HEK293 (cell line): ENCODE measurements around the gene DNAJB14.

Experiments used
- CTCF ChIA-PET: fragments of 350-600 bp; formaldehyde crosslinking; extraction: SDS; loops from one replicate; lab custom pipeline; 2021; ENCODE audit warnings: antibody characterized with exemption; lab: Yijun Ruan, JAX
- POLR2A ChIA-PET: fragments of 300-600 bp; formaldehyde crosslinking; extraction: SDS; loops from one replicate; lab custom pipeline; 2020; ENCODE audit warnings: antibody characterized with exemption, inconsistent platforms; lab: Yijun Ruan, JAX
- H3K27ac ChIP-seq: fragments of 200-500 bp; sonication (Bioruptor generic); 2 replicates; pipeline ENCODE4 v1.5.1; 2014; ENCODE audit warnings: low read depth, low read length, control low read depth, inconsistent platforms; ENCODE audit errors: extremely low read depth
- H3K36me3 ChIP-seq, 2 experiments: fragments of 200-500 bp in 1 of 2; sonication (Bioruptor generic) in 1 of 2; 1 replicate in 1 of 2; 2 replicates in 1 of 2; pipeline ENCODE4 v1.5.1; 2014 to 2017; ENCODE audit warnings: inconsistent platforms in 2 of 2, low read length in 2 of 2; ENCODE audit not compliant: control insufficient read depth in 2 of 2, insufficient read depth in 1 of 2
- H3K4me1 ChIP-seq: fragments of 200-500 bp; sonication (Bioruptor generic); 2 replicates; pipeline ENCODE4 v1.5.1; 2014; ENCODE audit warnings: mild to moderate bottlenecking, low read length, inconsistent platforms; ENCODE audit not compliant: control insufficient read depth, insufficient read depth
- H3K4me3 ChIP-seq: 2 replicates; pipeline ENCODE4 v1.5.1; 2011; ENCODE audit warnings: low read depth, mild to moderate bottlenecking, control low read depth, low read length, moderate library complexity
- H3K9me3 ChIP-seq: fragments of 200-500 bp; sonication (Bioruptor generic); 2 replicates; pipeline ENCODE4 v1.5.1; 2014; ENCODE audit warnings: low read depth, low read length, inconsistent platforms; ENCODE audit not compliant: control insufficient read depth, insufficient read depth
- ELK4 ChIP-seq: IDR thresholded peaks from 2 replicates; pipeline ENCODE4 v1.6.1; 2011; ENCODE audit warnings: mild to moderate bottlenecking, low read depth, low read length, borderline replicate concordance
- GFI1B ChIP-seq: fragments of 450-650 bp; formaldehyde crosslinking; IDR thresholded peaks from 2 replicates; pipeline ENCODE4 v1.5.1; 2016; ENCODE audit warnings: missing biosample characterization, missing genetic modification characterization
- KLF1 ChIP-seq: fragments of 450-650 bp; formaldehyde crosslinking; IDR thresholded peaks from 2 replicates; pipeline ENCODE4 v1.5.1; 2016; ENCODE audit warnings: missing biosample characterization, missing genetic modification characterization
- KLF7 ChIP-seq: fragments of 450-650 bp; formaldehyde crosslinking; IDR thresholded peaks from 2 replicates; pipeline ENCODE4 v1.5.1; 2016; ENCODE audit warnings: missing biosample characterization, missing genetic modification characterization, borderline replicate concordance
- MEIS1 ChIP-seq: sonication (generic); formaldehyde crosslinking; IDR thresholded peaks from 2 replicates; pipeline ENCODE4 v1.8.1; 2022; ENCODE audit warnings: missing genetic modification reagents, mild to moderate bottlenecking, borderline replicate concordance
- MZF1 ChIP-seq: fragments of 450-650 bp; formaldehyde crosslinking; IDR thresholded peaks from 2 replicates; pipeline ENCODE4 v1.5.1; 2017; ENCODE audit warnings: missing biosample characterization, missing genetic modification characterization, borderline replicate concordance
- ZNF449 ChIP-seq: fragments of 450-650 bp; formaldehyde crosslinking; IDR thresholded peaks from 2 replicates; pipeline ENCODE4 v1.5.1; 2017; ENCODE audit warnings: missing biosample characterization, mild to moderate bottlenecking, missing genetic modification characterization, moderate library complexity
- ZNF48 ChIP-seq: fragments of 450-650 bp; formaldehyde crosslinking; IDR thresholded peaks from 2 replicates; pipeline ENCODE4 v1.5.1; 2016; ENCODE audit warnings: missing biosample characterization, missing genetic modification characterization
- ZNF514 ChIP-seq: fragments of 450-650 bp; formaldehyde crosslinking; IDR thresholded peaks from 2 replicates; pipeline ENCODE4 v1.5.1; 2016; ENCODE audit warnings: missing biosample characterization, missing genetic modification characterization
- ZNF596 ChIP-seq: fragments of 450-650 bp; IDR thresholded peaks from 2 replicates; pipeline ENCODE4 v1.5.0; 2018; ENCODE audit warnings: missing biosample characterization, mild to moderate bottlenecking, missing genetic modification characterization, moderate library complexity
- ZNF626 ChIP-seq: fragments of 450-650 bp; sonication (Bioruptor Pico); formaldehyde crosslinking; IDR thresholded peaks from 2 replicates; pipeline ENCODE4 v1.5.1; 2018; ENCODE audit warnings: missing biosample characterization, missing genetic modification characterization, inconsistent platforms
- ZNF660 ChIP-seq: fragments of 450-650 bp; IDR thresholded peaks from 2 replicates; pipeline ENCODE4 v1.5.1; 2018; ENCODE audit warnings: missing biosample characterization, mild to moderate bottlenecking, missing genetic modification characterization
- ZNF701 ChIP-seq: fragments of 450-650 bp; formaldehyde crosslinking; IDR thresholded peaks from 2 replicates; pipeline ENCODE4 v1.5.1; 2016; ENCODE audit warnings: missing biosample characterization, missing genetic modification characterization
- ZNF76 ChIP-seq: fragments of 450-650 bp; formaldehyde crosslinking; IDR thresholded peaks from 2 replicates; pipeline ENCODE4; 2016; ENCODE audit warnings: low read depth, missing biosample characterization, missing genetic modification characterization, borderline replicate concordance
- ZNF837 ChIP-seq: fragments of 450-650 bp; formaldehyde crosslinking; IDR thresholded peaks from 2 replicates; pipeline ENCODE4 v1.5.1; 2016; ENCODE audit warnings: missing biosample characterization, missing genetic modification characterization
- TF ChIP-seq, protein P1 (sequence below): fragments of 450-650 bp; formaldehyde crosslinking; IDR thresholded peaks from 2 replicates; pipeline ENCODE4 v1.5.1; 2016; ENCODE audit warnings: missing biosample characterization, missing genetic modification characterization
- TF ChIP-seq, protein P2 (sequence below): fragments of 450-650 bp; formaldehyde crosslinking; IDR thresholded peaks from 2 replicates; pipeline ENCODE4; 2016; ENCODE audit warnings: missing biosample characterization, missing genetic modification characterization
- TF ChIP-seq, protein P3 (sequence below): fragments of 450-650 bp; formaldehyde crosslinking; IDR thresholded peaks from 2 replicates; pipeline ENCODE4 v1.5.1; 2016; ENCODE audit warnings: missing biosample characterization, missing genetic modification characterization

DNAJB14 gene

DNA sequence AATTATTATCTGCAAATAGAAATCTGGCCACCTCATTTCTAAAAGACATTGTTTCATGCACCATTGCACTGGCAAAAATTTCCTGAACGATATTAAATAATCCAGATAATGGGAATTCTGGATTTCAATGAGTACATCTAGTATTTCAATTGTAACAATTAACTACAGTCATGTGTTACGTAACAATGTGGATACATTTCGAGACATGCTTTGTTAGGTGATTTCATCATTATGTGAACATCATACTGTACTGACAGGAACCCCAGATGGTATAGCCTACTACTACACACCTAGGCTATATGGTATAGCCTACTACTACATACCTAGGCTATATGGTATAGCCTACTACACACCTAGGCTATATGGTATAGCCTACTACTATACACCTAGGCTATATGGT lies 67.0 kb downstream of the DNAJB14 start (continued):
- TF ChIP-seq, protein P1, sequence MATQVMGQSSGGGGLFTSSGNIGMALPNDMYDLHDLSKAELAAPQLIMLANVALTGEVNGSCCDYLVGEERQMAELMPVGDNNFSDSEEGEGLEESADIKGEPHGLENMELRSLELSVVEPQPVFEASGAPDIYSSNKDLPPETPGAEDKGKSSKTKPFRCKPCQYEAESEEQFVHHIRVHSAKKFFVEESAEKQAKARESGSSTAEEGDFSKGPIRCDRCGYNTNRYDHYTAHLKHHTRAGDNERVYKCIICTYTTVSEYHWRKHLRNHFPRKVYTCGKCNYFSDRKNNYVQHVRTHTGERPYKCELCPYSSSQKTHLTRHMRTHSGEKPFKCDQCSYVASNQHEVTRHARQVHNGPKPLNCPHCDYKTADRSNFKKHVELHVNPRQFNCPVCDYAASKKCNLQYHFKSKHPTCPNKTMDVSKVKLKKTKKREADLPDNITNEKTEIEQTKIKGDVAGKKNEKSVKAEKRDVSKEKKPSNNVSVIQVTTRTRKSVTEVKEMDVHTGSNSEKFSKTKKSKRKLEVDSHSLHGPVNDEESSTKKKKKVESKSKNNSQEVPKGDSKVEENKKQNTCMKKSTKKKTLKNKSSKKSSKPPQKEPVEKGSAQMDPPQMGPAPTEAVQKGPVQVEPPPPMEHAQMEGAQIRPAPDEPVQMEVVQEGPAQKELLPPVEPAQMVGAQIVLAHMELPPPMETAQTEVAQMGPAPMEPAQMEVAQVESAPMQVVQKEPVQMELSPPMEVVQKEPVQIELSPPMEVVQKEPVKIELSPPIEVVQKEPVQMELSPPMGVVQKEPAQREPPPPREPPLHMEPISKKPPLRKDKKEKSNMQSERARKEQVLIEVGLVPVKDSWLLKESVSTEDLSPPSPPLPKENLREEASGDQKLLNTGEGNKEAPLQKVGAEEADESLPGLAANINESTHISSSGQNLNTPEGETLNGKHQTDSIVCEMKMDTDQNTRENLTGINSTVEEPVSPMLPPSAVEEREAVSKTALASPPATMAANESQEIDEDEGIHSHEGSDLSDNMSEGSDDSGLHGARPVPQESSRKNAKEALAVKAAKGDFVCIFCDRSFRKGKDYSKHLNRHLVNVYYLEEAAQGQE (tag by site-specific recombination), result no peak

GRCh38 chr4:99878604-99879003 lies 67.8 kb downstream of the DNAJB14 start:
- no peaks in the 10 kb centered on the region for H3K9me3 ChIP-seq
- H3K4me1 ChIP-seq, result no peaks in the 10 kb centered on the region
- H3K27ac ChIP-seq, result no peak overlapping the region
- TF ChIP-seq ZNF837 (tag by site-specific recombination) (no peak), ZNF701 (no peak), ZNF514 (no peak), ELK4 (no peak), ZNF76 (tag by site-specific recombination) (no peak), MEIS1 (CRISPR knock-in tag) (no peak), ZNF626 (tag by site-specific recombination) (no peak), MZF1 (tag by site-specific recombination) (no peak), KLF1 (no peak), ZNF48 (no peak), GFI1B (tag by site-specific recombination) (no peak), ZNF449 (tag by site-specific recombination) (no peak), ZNF596 (tag by site-specific recombination) (no peak), KLF7 (tag by site-specific recombination) (no peak), ZNF660 (no peak)
- TF ChIP-seq, protein P2, sequence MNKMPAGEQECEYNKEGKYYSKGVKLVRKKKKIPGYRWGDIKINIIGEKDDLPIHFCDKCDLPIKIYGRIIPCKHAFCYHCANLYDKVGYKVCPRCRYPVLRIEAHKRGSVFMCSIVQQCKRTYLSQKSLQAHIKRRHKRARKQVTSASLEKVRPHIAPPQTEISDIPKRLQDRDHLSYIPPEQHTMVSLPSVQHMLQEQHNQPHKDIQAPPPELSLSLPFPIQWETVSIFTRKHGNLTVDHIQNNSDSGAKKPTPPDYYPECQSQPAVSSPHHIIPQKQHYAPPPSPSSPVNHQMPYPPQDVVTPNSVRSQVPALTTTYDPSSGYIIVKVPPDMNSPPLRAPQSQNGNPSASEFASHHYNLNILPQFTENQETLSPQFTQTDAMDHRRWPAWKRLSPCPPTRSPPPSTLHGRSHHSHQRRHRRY (tag by site-specific recombination), result no peak
- TF ChIP-seq, protein P3, sequence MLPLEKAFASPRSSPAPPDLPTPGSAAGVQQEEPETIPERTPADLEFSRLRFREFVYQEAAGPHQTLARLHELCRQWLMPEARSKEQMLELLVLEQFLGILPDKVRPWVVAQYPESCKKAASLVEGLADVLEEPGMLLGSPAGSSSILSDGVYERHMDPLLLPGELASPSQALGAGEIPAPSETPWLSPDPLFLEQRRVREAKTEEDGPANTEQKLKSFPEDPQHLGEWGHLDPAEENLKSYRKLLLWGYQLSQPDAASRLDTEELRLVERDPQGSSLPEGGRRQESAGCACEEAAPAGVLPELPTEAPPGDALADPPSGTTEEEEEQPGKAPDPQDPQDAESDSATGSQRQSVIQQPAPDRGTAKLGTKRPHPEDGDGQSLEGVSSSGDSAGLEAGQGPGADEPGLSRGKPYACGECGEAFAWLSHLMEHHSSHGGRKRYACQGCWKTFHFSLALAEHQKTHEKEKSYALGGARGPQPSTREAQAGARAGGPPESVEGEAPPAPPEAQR, result no peak
- CTCF ChIA-PET, result no interaction called here
- no peak overlapping the region for H3K4me3 ChIP-seq
- peaks cover 5 to 51% of the 10 kb centered on the region in 2 experiments for H3K36me3 ChIP-seq
- POLR2A ChIA-PET, result no interaction called here
